Lower leg skin (tissue), 4 donors: ENCODE results near the gene GALNS. TPM values are rescaled to one million over a fixed set of nuclear protein-coding genes. Genes with fewer than 3 reads are reported as not detected.

Experiments
- DNase-seq, 2 donors: peaks; one replicate each; pipeline ENCODE4 v3.0.0-alpha.2; 2019; ENCODE audit warnings: low spot score in 2 of 2
- H3K4me3 ChIP-seq: fragments of 200-600 bp; sonication (generic); 2 replicates; pipeline ENCODE4 v1.5.1; 2017; ENCODE audit warnings: mild to moderate bottlenecking, low read depth; ENCODE audit not compliant: poor library complexity, severe bottlenecking
- POLR2A ChIP-seq, 2 donors: fragments of 450-650 bp; IDR thresholded peaks; one replicate each; pipeline ENCODE4 v1.6.1; 2016 to 2017; ENCODE audit warnings: antibody characterized with exemption in 2 of 2, mild to moderate bottlenecking in 1 of 2, moderate library complexity in 1 of 2
- WGBS, 2 donors: methylation state at CpG; one replicate each; pipeline ENCODE4 v1.1.5; 2018; 5-methylcytosine and 5-hydroxymethylcytosine counted together
- intact Hi-C: fragments of 100-400 bp; cut with DNase I; formaldehyde crosslinking; loops from one replicate; pipeline ENCODE4 v1.15.0; 2023; ENCODE audit warnings: low total_unique reads
- total RNA-seq, 4 donors: library from RNA; depleted of rRNA; stranded (reverse); fragments of >200 nt; gene quantifications; one replicate each; pipeline ENCODE4 v1.1.0, GENCODE V29; 2016
- TF ChIP-seq, protein P1 (sequence below), 3 donors: fragments of 450-650 bp; IDR thresholded peaks; one replicate each; pipeline ENCODE4 v1.5.1; 2016; ENCODE audit warnings: antibody characterized with exemption in 3 of 3, mild to moderate bottlenecking in 3 of 3, moderate library complexity in 2 of 3

Gene GALNS
- total RNA-seq, 4 donors from 2014 or later, result 17.3 to 45.6 (median 37.3) TPM

DNA sequence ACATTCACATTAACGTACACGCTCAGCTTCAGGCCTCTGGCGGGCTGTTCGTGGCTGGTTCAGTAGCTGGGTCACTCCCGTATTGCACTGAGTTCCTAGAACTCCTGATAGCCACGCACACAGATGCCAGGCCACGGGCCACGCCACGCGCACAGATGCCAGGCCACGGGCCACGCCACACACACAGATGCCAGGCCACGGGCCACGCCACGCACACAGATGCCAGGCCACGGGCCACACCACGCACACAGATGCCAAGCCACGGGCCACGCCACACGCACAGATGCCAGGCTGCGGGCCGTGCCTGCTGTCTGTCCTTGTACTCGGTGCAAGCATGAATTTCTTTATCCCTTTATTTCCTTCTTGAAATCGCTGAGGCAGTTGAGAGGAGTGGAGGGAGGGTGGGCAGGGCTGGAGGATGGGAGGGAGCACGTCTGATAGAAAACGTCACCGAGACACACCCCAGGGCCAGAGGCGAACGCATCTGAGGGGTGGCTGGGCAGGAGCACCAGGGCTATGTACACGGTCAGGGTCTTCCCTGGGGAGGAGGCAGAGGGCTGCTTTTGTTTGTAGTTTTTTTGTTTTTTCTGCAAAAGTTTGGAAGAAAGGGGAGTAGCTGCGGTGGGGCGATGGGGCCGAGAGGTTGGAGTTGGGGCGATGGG is 18.3 kb upstream of the GALNS start:
- DNase-seq, result no peak
- intact Hi-C loops, result no loop called here
- TF ChIP-seq POLR2A (IDR thresholded peaks at IDR 0.05), result no peak
- no peak overlapping the region for H3K4me3 ChIP-seq
- 90 to 91% methylated on average over 34 of the region's 34 CpGs for WGBS, 2 donors

DNA sequence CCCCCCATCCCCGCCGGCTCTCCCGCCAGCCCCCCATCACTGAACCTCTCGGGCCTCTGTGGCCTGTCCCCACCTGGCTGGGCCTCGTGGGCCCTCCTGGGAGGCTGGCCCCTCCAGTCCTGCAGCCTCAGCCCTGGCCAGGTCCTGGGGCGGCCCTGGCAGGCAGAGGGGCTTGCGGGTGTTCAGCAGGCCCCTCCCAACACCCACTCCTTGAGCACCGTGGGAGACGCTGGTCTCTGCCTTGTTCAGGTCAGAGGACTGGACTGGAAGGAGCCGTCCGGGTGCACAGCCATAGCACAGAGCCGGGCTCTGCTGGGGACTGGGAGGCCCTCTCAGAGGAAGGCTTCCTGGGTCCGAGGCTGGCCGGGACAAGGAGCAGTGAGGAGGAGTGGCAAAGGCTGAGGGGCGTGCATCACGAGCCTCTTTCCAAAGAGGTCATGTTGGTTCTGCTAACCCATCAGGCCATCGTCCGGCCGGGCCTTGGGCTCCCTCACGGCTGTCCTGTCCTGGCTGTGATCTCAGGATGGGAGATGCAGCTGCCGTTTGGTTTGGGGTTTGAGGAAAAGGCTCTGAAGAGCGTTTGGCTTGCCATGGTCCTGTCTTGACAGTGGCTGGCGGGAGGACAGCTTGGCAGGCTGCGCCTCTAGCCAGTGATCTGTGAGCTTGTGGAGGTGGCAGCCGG is 16.0 kb upstream of the GALNS start:
- intact Hi-C loops, result no loop called here
- WGBS, 2 donors, result 71 to 86% methylated on average over 19 to 21 of the region's 25 CpGs
- TF ChIP-seq, protein P1, sequence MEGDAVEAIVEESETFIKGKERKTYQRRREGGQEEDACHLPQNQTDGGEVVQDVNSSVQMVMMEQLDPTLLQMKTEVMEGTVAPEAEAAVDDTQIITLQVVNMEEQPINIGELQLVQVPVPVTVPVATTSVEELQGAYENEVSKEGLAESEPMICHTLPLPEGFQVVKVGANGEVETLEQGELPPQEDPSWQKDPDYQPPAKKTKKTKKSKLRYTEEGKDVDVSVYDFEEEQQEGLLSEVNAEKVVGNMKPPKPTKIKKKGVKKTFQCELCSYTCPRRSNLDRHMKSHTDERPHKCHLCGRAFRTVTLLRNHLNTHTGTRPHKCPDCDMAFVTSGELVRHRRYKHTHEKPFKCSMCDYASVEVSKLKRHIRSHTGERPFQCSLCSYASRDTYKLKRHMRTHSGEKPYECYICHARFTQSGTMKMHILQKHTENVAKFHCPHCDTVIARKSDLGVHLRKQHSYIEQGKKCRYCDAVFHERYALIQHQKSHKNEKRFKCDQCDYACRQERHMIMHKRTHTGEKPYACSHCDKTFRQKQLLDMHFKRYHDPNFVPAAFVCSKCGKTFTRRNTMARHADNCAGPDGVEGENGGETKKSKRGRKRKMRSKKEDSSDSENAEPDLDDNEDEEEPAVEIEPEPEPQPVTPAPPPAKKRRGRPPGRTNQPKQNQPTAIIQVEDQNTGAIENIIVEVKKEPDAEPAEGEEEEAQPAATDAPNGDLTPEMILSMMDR (IDR thresholded peaks at IDR 0.05), result no peak
- TF ChIP-seq POLR2A (IDR thresholded peaks at IDR 0.05), result no peak
- no peak for DNase-seq
- no peak overlapping the region for H3K4me3 ChIP-seq

DNA sequence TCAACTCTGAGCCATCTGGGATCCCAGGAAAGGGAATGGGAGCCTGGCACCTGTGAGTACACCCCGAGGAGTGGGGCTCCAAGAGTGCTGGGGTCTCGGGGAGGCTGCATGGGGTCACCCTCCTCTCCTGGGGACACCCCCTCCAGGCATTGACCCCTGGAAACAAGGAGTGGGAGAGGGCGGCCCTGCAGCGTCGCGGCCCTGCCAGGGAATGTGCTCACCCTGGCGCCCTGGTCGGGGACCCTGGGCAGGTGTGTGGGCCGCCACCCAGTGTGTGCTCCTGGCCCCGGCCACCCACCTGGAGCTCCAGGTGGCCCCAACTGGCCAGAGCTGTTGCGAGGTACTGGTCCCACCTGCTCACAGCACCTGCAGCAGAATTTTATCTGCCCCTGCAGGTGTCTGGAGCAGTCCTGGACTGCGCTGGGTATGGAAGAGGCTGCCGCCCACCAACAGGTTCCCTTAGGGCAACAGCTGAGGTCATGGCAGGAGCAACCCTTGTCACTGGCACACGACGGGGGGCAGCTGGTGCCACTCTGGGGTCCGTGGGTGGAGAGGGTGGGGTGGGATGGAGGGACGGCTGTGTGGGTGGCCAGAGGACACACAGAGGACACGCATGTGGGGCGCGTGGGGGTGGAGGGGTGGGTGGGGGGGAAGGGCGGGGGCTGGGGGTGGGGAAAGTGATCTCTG is 15.1 kb upstream of the GALNS start:
- intact Hi-C loops, result no loop called here
- H3K4me3 ChIP-seq, result no peak overlapping the region
- 72 to 77% methylated on average over 13 to 18 of the region's 21 CpGs for whole genome bisulfite sequencing, 2 donors
- TF ChIP-seq, protein P1 (IDR thresholded peaks at IDR 0.05), result no peak
- TF ChIP-seq POLR2A (IDR thresholded peaks at IDR 0.05), result no peak
- no peak for DNase-seq

DNA sequence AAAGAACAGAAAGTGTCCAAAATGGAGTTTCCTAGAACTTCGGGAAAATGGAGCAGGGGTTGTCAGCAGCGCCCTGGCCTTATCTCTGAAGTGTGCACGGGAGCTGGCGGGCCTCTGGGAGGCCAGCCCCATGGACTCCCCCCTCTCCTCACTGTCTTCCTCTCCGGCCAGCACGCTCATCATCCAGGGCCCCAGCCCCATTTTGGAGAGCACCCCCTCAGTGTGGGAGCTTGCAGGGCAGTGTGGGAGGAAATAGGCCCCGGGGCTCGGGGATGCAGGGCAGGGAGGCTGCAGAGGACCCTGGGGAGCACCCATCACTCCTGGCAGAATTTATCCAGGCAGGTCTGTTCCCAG is 14.6 kb upstream of the GALNS start:
- no peak overlapping the region for H3K4me3 ChIP-seq
- WGBS, 2 donors, result 45 to 57% methylated on average over 5 to 8 of the region's 8 CpGs
- intact Hi-C loops, result no loop called here

DNA sequence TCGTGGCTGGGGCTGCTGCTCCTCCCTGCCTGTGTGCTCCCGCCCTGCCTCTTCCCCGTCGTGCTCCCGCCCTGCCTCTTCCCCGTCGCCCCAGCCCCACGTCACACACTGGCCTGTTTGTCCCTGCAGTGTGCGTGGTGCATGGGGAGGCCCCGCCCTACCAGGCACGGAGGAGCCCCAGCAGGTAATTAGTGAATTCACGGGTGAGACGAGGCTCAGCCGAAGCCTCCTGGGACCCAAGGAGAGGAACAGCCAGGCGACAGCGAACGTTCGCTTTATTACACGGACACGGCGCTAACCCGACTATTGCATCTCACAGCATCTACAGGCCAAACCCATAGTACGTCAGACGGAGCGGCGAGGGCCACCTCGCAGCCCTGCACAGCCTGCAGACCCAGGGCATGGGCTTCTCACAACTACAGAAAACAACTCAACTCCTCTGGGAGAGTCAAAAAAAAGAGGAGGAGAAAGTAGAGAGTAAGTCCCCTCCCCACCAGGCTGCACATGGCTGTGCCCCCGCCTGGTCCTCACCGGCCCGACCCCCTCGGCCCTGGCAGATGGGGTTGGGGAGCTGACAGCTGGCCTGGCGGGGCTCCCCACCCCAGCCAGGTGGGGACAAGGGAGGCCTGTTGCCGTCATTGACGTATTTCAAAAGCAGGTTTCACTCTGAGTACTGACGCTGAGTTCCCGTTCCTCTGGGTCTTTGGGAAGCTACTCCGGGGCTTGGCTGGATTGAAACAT is 14.0 kb upstream of the GALNS start:
- no peak overlapping the region for H3K4me3 ChIP-seq
- intact Hi-C loops, result no loop called here
- TF ChIP-seq, protein P1 (IDR thresholded peaks at IDR 0.05), result no peak
- no peak for TF ChIP-seq POLR2A (IDR thresholded peaks at IDR 0.05)
- no peak for DNase-seq
- WGBS, 2 donors, result 41 to 49% methylated on average over 36 to 37 of the region's 37 CpGs

More for the DNA sequence above, 14.6 kb upstream of the GALNS start:
- DNase-seq, result no peak
- TF ChIP-seq, protein P1 (IDR thresholded peaks at IDR 0.05), result no peak
- TF ChIP-seq POLR2A (IDR thresholded peaks at IDR 0.05), result no peak

DNA sequence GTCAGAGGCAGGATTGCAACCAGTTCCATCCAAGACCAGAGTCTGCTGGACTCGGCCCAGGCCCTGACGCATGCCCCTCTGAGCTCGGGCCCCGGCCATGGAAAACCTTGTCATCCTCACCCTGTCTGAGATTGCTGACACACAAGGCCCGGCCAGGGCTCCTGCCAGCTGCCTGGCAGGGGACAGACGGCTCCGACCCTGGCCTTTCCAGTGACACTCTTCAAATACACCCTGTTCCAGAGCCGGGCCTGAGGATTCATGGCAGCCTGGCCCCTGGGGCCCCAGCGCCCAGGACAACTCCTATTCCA is 12.9 kb upstream of the GALNS start:
- TF ChIP-seq, protein P1 (IDR thresholded peaks at IDR 0.05), result no peak
- no peak for TF ChIP-seq POLR2A (IDR thresholded peaks at IDR 0.05)
- intact Hi-C loops, result no loop called here
- DNase-seq, result no peak
- no peak overlapping the region for H3K4me3 ChIP-seq
- WGBS, 2 donors, result 84 to 92% methylated on average over 7 to 9 of the region's 9 CpGs
